A549 (cell line): ENCODE data around the gene C14orf39. TPM values are rescaled to one million over a fixed set of nuclear protein-coding genes. Genes with fewer than 3 reads are reported as not detected.

Source experiments
- ATAC-seq, 2 experiments: fragments of 200-7000 bp in 1 of 2; fragments of >200 bp in 1 of 2; cut with Nextera tagmentation in 1 of 2; cut with Tn5 transposase in 1 of 2; 3 replicates each; pipeline versions ENCODE4 v1.8.0 to v1.9.1; 2018 to 2020; ENCODE audit warnings: mild to moderate bottlenecking in 1 of 2, moderate library complexity in 1 of 2
- CTCF ChIA-PET: fragments of 300-600 bp; sonication (Branson Sonifier 250); formaldehyde crosslinking; extraction: SDS; loops from one replicate; lab custom pipeline; 2021; ENCODE audit warnings: antibody characterized with exemption, inconsistent platforms; lab: Yijun Ruan, JAX
- POLR2A ChIA-PET: fragments of 350-600 bp; formaldehyde crosslinking; extraction: SDS; loops from one replicate; lab custom pipeline; 2021; ENCODE audit warnings: antibody characterized with exemption, inconsistent platforms; lab: Yijun Ruan, JAX
- DNase-seq, 2 experiments: peaks; one replicate each; pipeline versions ENCODE4 v3.0.0 to v3.0.0-alpha.2; 2011 to 2016; ENCODE audit warnings: low read depth in 1 of 2, low spot score in 1 of 2
- FAIRE-seq: peaks from 2 replicates; lab custom pipeline; 2011; peaks lifted over from hg19 to GRCh38; lab: Jason Lieb, UNC
- H3K27ac ChIP-seq, 2 experiments: fragments of >200 bp; sonication (Bioruptor Twin); formaldehyde crosslinking; 3 replicates each; pipeline ENCODE4 v1.5.1; 2016 to 2017
- H3K4me1 ChIP-seq: fragments of >200 bp; sonication (Bioruptor Twin); formaldehyde crosslinking; 3 replicates; pipeline ENCODE4 v1.6.1; 2016
- H3K4me2 ChIP-seq: fragments of >200 bp; sonication (Bioruptor Twin); formaldehyde crosslinking; 3 replicates; pipeline ENCODE4 v1.6.1; 2016
- H3K4me3 ChIP-seq: fragments of >200 bp; sonication (Bioruptor Twin); formaldehyde crosslinking; 3 replicates; pipeline ENCODE4 v1.5.1; 2016
- H3K9me3 ChIP-seq: fragments of >200 bp; sonication (Bioruptor Twin); formaldehyde crosslinking; 3 replicates; pipeline ENCODE4 v1.6.1; 2016
- ATOH8 ChIP-seq: fragments of 250-450 bp; sonication (Bioruptor Pico); IDR thresholded peaks from 2 replicates; pipeline ENCODE4 v1.5.0; 2020; ENCODE audit warnings: low read depth, mild to moderate bottlenecking, moderate library complexity
- BCL3 ChIP-seq: fragments of >200 bp; sonication (Bioruptor Twin); formaldehyde crosslinking; IDR thresholded peaks from 3 replicates; pipeline ENCODE4 v1.6.1; 2016
- CBX8 ChIP-seq: fragments of 200-600 bp; sonication (generic); IDR thresholded peaks from 2 replicates; pipeline ENCODE4 v1.6.1; 2016
- CHD4 ChIP-seq: fragments of 200-600 bp; sonication (generic); IDR thresholded peaks from 2 replicates; pipeline ENCODE4 v1.6.1; 2016; ENCODE audit warnings: antibody characterized with exemption, mild to moderate bottlenecking, borderline replicate concordance
- EHMT2 ChIP-seq: fragments of 200-600 bp; sonication (generic); IDR thresholded peaks from 2 replicates; pipeline ENCODE4 v1.6.1; 2016; ENCODE audit warnings: antibody characterized with exemption, low read depth, mild to moderate bottlenecking, moderate library complexity
- HOXB13 ChIP-seq: fragments of 250-450 bp; sonication (Bioruptor Pico); IDR thresholded peaks from 2 replicates; pipeline ENCODE4 v1.5.0; 2020; ENCODE audit warnings: low read depth, mild to moderate bottlenecking, moderate library complexity
- HOXB5 ChIP-seq: fragments of 250-450 bp; sonication (Bioruptor Pico); IDR thresholded peaks from 2 replicates; pipeline ENCODE4 v1.5.0; 2020; ENCODE audit warnings: mild to moderate bottlenecking, moderate library complexity
- KDM1A ChIP-seq: fragments of 200-600 bp; sonication (generic); IDR thresholded peaks from 2 replicates; pipeline ENCODE4 v1.6.1; 2016; ENCODE audit warnings: low read depth, mild to moderate bottlenecking
- KDM5A ChIP-seq: fragments of 200-600 bp; sonication (generic); IDR thresholded peaks from 2 replicates; pipeline ENCODE4 v1.6.1; 2016; ENCODE audit warnings: antibody characterized with exemption, mild to moderate bottlenecking
- MAZ ChIP-seq: fragments of 150-350 bp; IDR thresholded peaks from 2 replicates; pipeline ENCODE4 v1.6.1; 2014; ENCODE audit warnings: antibody characterized with exemption, low read depth, low read length, borderline replicate concordance
- RAD21 ChIP-seq, 2 experiments: fragments of >200 bp in 1 of 2; sonication (Bioruptor Twin) in 1 of 2; formaldehyde crosslinking in 1 of 2; IDR thresholded peaks in 1 of 2; conservative IDR thresholded peaks in 1 of 2; 2 replicates in 1 of 2; 3 replicates in 1 of 2; pipeline ENCODE4 v1.6.1; 2012 to 2018; ENCODE audit warnings: inconsistent platforms in 1 of 2
- RFX5 ChIP-seq: fragments of 450-650 bp; IDR thresholded peaks from 2 replicates; pipeline ENCODE4 v1.7.1; 2014; ENCODE audit warnings: antibody characterized with exemption, mild to moderate bottlenecking, moderate library complexity
- SREBF2 ChIP-seq: fragments of 450-650 bp; IDR thresholded peaks from 2 replicates; pipeline ENCODE4 v1.6.1; 2014; ENCODE audit warnings: mild to moderate bottlenecking, moderate library complexity
- TFCP2L1 ChIP-seq: fragments of 250-450 bp; sonication (Bioruptor Pico); IDR thresholded peaks from 2 replicates; pipeline ENCODE4 v1.5.0; 2021; ENCODE audit warnings: mild to moderate bottlenecking
- WGBS: methylation state at CpG from one replicate; pipeline ENCODE4 v1.1.6; 2017; ENCODE audit errors: missing lambda C conversion rate; 5-methylcytosine and 5-hydroxymethylcytosine counted together
- polyA minus RNA-seq: library from RNA; depleted of rRNA, polyadenylated mRNA; stranded (reverse); fragments of >200 nt; gene quantifications from 2 replicates; pipeline ENCODE4 v1.2.3, GENCODE V29; 2011; rRNA and poly(A)+ RNA removed
- polyA plus RNA-seq, 4 experiments: library from polyadenylated mRNA; depleted of rRNA in 3 of 4; stranded (reverse); fragments of >200 nt; fragmentation: RNase III in 1 of 4; extraction: RNeasy Plus Mini Kit Qiagen cat#74134 plus additional on column Dnase treatment in 1 of 4; gene quantifications; 2 replicates in 3 of 4; 3 replicates in 1 of 4; pipeline ENCODE4 v1.2.3, GENCODE V29; 2011 to 2017
- TF ChIP-seq, protein P1 (sequence below): fragments of >200 bp; sonication (Bioruptor Twin); formaldehyde crosslinking; IDR thresholded peaks from 2 replicates; pipeline ENCODE4 v1.6.1; 2016

C14orf39 gene, protein sequence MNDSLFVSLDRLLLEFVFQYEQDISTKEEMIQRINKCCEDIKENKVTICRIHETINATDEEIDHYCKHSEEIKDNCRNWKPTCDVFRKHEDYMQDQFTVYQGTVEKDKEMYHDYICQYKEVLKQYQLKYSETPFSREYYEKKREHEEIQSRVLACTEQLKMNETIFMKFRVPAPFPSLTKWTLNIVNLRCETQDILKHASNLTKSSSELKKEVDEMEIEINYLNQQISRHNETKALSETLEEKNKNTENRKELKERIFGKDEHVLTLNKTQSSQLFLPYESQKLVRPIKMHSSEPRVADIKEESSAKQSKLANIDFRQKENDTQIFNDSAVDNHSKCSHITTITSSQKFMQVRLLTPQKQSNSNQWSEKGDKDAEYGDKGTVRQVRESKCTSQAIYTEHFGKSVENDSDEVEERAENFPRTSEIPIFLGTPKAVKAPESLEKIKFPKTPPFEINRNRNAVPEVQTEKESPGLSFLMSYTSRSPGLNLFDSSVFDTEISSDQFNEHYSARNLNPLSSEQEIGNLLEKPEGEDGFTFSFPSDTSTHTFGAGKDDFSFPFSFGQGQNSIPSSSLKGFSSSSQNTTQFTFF
- polyA plus RNA-seq (2011; rRNA removed) (not detected in 2 replicates), polyA plus RNA-seq (2017; fragmentation: RNase III; extraction: RNeasy Plus Mini Kit Qiagen cat#74134 plus additional on column Dnase treatment) (not detected in 3 replicates), polyA minus RNA-seq (not detected in 2 replicates)
- polyA plus RNA-seq (2012; cell fraction: cytosol; rRNA removed): not detected in 2 replicates
- polyA plus RNA-seq (2012; cell fraction: nucleus; rRNA removed): not detected in 2 replicates

- FAIRE-seq: no peak
- WGBS: 70% methylated on average over 49 of the region's 57 CpGs
Measured at GRCh38 chr14:60485598-60486251, at the start of gene C14orf39. Gene C14orf39, minus strand, starts transcription at chr14:60486063. Its CDS starts 985 bp downstream, at chr14:60485078.

GRCh38 chr14:60532442-60532841, 46.6 kb upstream of the C14orf39 start:
- ChIA-PET POLR2A (no interaction called here), CTCF (no interaction called here)
- no peak overlapping the region for H3K27ac ChIP-seq
- no peak for FAIRE-seq
- TF ChIP-seq KDM5A (no peak), ATOH8 (no peak), EHMT2 (no peak)
- H3K4me1 ChIP-seq: no peaks in the 10 kb centered on the region
- H3K4me3 ChIP-seq: no peak overlapping the region
- H3K4me2 ChIP-seq: no peak overlapping the region
- WGBS: 16% methylated on average over 3 of the region's 3 CpGs
- no peaks in the 10 kb centered on the region for H3K9me3 ChIP-seq
- no peak for DNase-seq
- no peak for ATAC-seq

More at GRCh38 chr14:60485598-60486251, at the start of gene C14orf39:
- Histone ChIP-seq H3K4me3 (no peak within 1 kb of the TSS), H3K4me2 (no peak within 1 kb of the TSS), H3K27ac (no peak within 1 kb of the TSS), H3K4me1 (no peaks in the 10 kb centered on the region), H3K9me3 (no peaks in the 10 kb centered on the region)
- no peak for TF ChIP-seq MAZ
- no peak for TF ChIP-seq HOXB13 (CRISPR knock-in tag)
- no peak for TF ChIP-seq KDM1A
- TF ChIP-seq TFCP2L1 (CRISPR knock-in tag): no peak
- no peak for TF ChIP-seq RAD21 (conservative IDR thresholded peaks at IDR 0.05 in 1 of 2, IDR thresholded peaks at IDR 0.05 in 1 of 2)
- no peak for TF ChIP-seq CBX8
- no peak for TF ChIP-seq CHD4
- TF ChIP-seq BCL3: no peak
- TF ChIP-seq HOXB5 (CRISPR knock-in tag): no peak
- TF ChIP-seq RFX5: no peak
- TF ChIP-seq, protein P1, sequence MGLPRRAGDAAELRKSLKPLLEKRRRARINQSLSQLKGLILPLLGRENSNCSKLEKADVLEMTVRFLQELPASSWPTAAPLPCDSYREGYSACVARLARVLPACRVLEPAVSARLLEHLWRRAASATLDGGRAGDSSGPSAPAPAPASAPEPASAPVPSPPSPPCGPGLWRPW: no peak
- no peak for TF ChIP-seq EHMT2
- no peak for TF ChIP-seq SREBF2
- TF ChIP-seq ATOH8: no peak
- POLR2A ChIA-PET: no interaction called here
- CTCF ChIA-PET: no interaction called here
- no peak for DNase-seq
- no peak for ATAC-seq
